DND-41 (cell line): ENCODE data around the gene OR52K2.
"Not testable (repeated sequence)": the region's sequence is repeated elsewhere in the genome, so short reads cannot be mapped to it uniquely, and the experiment has no call there.

Experiments used
- ATAC-seq: fragments of 200-7000 bp; cut with Tn5 transposase; 3 replicates; pipeline ENCODE4 v1.9.1; 2021; ENCODE audit warnings: low read depth; ENCODE audit not compliant: insufficient read depth
- DNase-seq: peaks from one replicate; pipeline ENCODE4 v3.0.0-alpha.2; 2020
- H2AFZ ChIP-seq: 2 replicates; pipeline ENCODE4 v1.6.0; 2012; ENCODE audit warnings: low read depth, low read length
- H3K27ac ChIP-seq: 2 replicates; pipeline ENCODE4 v1.5.1; 2012; ENCODE audit warnings: low read length, inconsistent platforms
- H3K27me3 ChIP-seq: fragments of 200-600 bp; sonication (generic); 2 replicates; pipeline ENCODE4 v1.6.0; 2012; ENCODE audit warnings: low read length, mild to moderate bottlenecking, inconsistent platforms; ENCODE audit not compliant: insufficient read depth, poor library complexity
- H3K36me3 ChIP-seq: 2 replicates; pipeline ENCODE4 v1.5.1; 2012; ENCODE audit warnings: low read length, inconsistent platforms; ENCODE audit not compliant: insufficient read depth
- H3K4me1 ChIP-seq: 2 replicates; pipeline ENCODE4 v1.5.1; 2012; ENCODE audit warnings: mild to moderate bottlenecking, low read length; ENCODE audit not compliant: insufficient read depth
- H3K4me2 ChIP-seq: 2 replicates; pipeline ENCODE4 v1.6.0; 2012; ENCODE audit warnings: mild to moderate bottlenecking, moderate library complexity, low read length, inconsistent platforms; ENCODE audit not compliant: insufficient read depth
- H3K4me3 ChIP-seq, 2 experiments: fragments of 200-600 bp in 1 of 2; shearing (Covaris generic) in 1 of 2; 2 replicates each; pipeline ENCODE4 v1.5.1; 2012 to 2016; ENCODE audit warnings: inconsistent platforms in 2 of 2, low read length in 2 of 2, mild to moderate bottlenecking in 2 of 2, low read depth in 1 of 2, moderate library complexity in 1 of 2
- H3K79me2 ChIP-seq: 2 replicates; pipeline ENCODE4 v1.6.0; 2012; ENCODE audit warnings: low read length, inconsistent platforms; ENCODE audit not compliant: insufficient read depth
- H3K9ac ChIP-seq: 2 replicates; pipeline ENCODE4 v1.6.0; 2012; ENCODE audit warnings: low read depth, mild to moderate bottlenecking, inconsistent platforms, low read length, moderate library complexity
- H3K9me3 ChIP-seq: 2 replicates; pipeline ENCODE4 v1.5.1; 2012; ENCODE audit warnings: low read length, moderate library complexity, mild to moderate bottlenecking, inconsistent platforms; ENCODE audit not compliant: insufficient read depth, severe bottlenecking
- H4K20me1 ChIP-seq: 2 replicates; pipeline ENCODE4 v1.6.0; 2012; ENCODE audit warnings: low read length; ENCODE audit not compliant: insufficient read depth
- EZH2 ChIP-seq: IDR thresholded peaks from 3 replicates; pipeline ENCODE4 v1.6.1; 2012; ENCODE audit warnings: borderline replicate concordance, low read depth, mild to moderate bottlenecking, moderate library complexity, low read length, inconsistent platforms; ENCODE audit not compliant: severe bottlenecking
- TF ChIP-seq, protein P1 (sequence below): IDR thresholded peaks from 2 replicates; pipeline ENCODE4 v1.5.1; 2012; ENCODE audit warnings: borderline replicate concordance, low read length, moderate library complexity, mild to moderate bottlenecking; ENCODE audit not compliant: poor library complexity, severe bottlenecking; ENCODE audit errors: extremely low read depth

OR52K2 gene

DNA sequence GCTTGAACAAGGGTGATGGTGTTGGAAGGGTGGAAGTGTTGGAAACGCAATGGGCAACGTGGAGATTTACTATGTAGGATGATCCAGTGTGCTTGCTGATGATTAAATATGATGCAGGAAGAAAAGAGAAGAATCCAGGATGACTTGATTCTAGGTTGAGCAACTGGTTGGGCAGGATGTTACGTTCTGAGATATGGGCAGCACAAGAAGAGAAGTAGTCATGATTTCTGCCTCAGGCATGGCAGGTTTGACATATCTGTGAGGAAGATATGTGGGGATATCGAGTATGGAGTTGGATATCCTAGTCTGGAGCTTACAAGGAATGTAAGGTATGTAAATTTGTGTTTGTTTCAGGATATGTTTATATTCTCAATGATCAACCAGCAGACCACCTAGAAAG lies 35.2 kb downstream of the OR52K2 start:
- peaks cover 31% of the 10 kb centered on the region for H3K27me3 ChIP-seq
- no peaks in the 10 kb centered on the region for H4K20me1 ChIP-seq
- ATAC-seq = no peak
- H3K27ac ChIP-seq = no peak overlapping the region
- H3K79me2 ChIP-seq = no peaks in the 10 kb centered on the region
- no peak for TF ChIP-seq EZH2
- TF ChIP-seq, protein P1, sequence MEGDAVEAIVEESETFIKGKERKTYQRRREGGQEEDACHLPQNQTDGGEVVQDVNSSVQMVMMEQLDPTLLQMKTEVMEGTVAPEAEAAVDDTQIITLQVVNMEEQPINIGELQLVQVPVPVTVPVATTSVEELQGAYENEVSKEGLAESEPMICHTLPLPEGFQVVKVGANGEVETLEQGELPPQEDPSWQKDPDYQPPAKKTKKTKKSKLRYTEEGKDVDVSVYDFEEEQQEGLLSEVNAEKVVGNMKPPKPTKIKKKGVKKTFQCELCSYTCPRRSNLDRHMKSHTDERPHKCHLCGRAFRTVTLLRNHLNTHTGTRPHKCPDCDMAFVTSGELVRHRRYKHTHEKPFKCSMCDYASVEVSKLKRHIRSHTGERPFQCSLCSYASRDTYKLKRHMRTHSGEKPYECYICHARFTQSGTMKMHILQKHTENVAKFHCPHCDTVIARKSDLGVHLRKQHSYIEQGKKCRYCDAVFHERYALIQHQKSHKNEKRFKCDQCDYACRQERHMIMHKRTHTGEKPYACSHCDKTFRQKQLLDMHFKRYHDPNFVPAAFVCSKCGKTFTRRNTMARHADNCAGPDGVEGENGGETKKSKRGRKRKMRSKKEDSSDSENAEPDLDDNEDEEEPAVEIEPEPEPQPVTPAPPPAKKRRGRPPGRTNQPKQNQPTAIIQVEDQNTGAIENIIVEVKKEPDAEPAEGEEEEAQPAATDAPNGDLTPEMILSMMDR = no peak
- H3K4me3 ChIP-seq = no peak overlapping the region
- no peak overlapping the region for H2AFZ ChIP-seq
- H3K4me1 ChIP-seq = no peaks in the 10 kb centered on the region
- H3K9me3 ChIP-seq = no peaks in the 10 kb centered on the region
- H3K4me2 ChIP-seq = no peak overlapping the region
- DNase-seq = no peak
- no peak overlapping the region for H3K9ac ChIP-seq
- H3K36me3 ChIP-seq = no peaks in the 10 kb centered on the region

DNA sequence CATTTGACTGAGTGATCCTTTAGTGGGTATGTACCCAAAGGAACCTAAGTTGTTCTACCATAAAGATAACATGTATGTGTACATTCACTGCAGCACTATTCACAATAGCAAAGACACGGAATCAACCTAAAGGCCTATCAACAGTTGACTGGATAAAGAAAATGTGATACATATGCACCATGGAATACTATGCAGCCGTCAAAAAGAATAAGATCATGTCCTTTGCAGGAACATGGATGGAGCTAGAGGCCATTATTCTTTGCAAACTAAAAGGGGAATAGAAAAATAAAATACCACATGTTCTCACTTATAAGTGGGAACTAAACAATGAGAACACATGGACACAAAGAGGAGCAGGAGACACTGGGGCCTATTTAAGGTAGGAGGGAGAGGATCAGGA lies 42.3 kb downstream of the OR52K2 start:
- H3K4me2 ChIP-seq, DNase-seq, H3K27ac ChIP-seq, H3K4me1 ChIP-seq, H3K4me3 ChIP-seq, ATAC-seq, H3K79me2 ChIP-seq, H3K9me3 ChIP-seq, H4K20me1 ChIP-seq, H3K9ac ChIP-seq, H2AFZ ChIP-seq, H3K36me3 ChIP-seq: not testable (repeated sequence)
- peaks cover 15% of the 10 kb centered on the region for H3K27me3 ChIP-seq

GRCh38 chr11:4491878-4492606 lies 42.9 kb downstream of the OR52K2 start:
- Histone ChIP-seq H4K20me1 (no peaks in the 10 kb centered on the region), H3K27ac (no peak overlapping the region), H3K4me2 (no peak overlapping the region), H3K4me3 (no peak overlapping the region), H3K9ac (no peak overlapping the region), H3K27me3 (peaks cover 12% of the 10 kb centered on the region), H3K4me1 (no peaks in the 10 kb centered on the region), H3K9me3 (no peaks in the 10 kb centered on the region), H2AFZ (no peak overlapping the region), H3K36me3 (no peaks in the 10 kb centered on the region), H3K79me2 (no peaks in the 10 kb centered on the region)
- DNase-seq (no peak), ATAC-seq (no peak)
- TF ChIP-seq, protein P1 = no peak
- TF ChIP-seq EZH2 = no peak

DNA sequence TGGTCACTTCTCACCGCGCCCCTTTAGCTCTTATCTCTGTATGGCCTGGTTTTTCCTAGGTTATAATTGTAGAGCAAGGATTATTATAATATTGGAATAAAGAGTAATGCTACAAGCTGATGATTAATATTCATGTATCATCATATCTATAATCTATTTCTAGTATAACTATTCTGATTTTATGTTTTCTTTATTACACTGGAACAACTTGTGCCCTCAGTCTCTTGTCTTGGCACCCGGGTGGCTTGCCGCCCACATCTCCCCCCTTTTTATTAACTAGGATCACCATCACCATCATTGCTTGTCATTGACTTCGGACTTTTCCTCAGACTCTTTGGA lies 44.4 kb downstream of the OR52K2 start:
- H3K79me2 ChIP-seq = no peaks in the 10 kb centered on the region
- no peak for ATAC-seq
- H3K9me3 ChIP-seq = no peaks in the 10 kb centered on the region
- H3K36me3 ChIP-seq = no peaks in the 10 kb centered on the region
- no peak overlapping the region for H3K4me3 ChIP-seq
- H2AFZ ChIP-seq = no peak overlapping the region
- no peaks in the 10 kb centered on the region for H4K20me1 ChIP-seq
- H3K27ac ChIP-seq = no peak overlapping the region
- no peaks in the 10 kb centered on the region for H3K4me1 ChIP-seq
- no peak overlapping the region for H3K4me2 ChIP-seq
- no peak overlapping the region for H3K9ac ChIP-seq
- TF ChIP-seq, protein P1 = no peak
- peaks cover 12% of the 10 kb centered on the region for H3K27me3 ChIP-seq
- DNase-seq = no peak
